Natural killer cell (primary cell): Measurements from ENCODE around the gene BCL2. TPM values are rescaled to one million over a fixed set of nuclear protein-coding genes. Genes with fewer than 3 reads are reported as not detected.

Experiments
- ATAC-seq, 3 donors: fragments of 150-1000 bp in 2 of 3; fragments of 200-7000 bp in 1 of 3; cut with Tn5 transposase; 1 replicate in 1 of 3; 2 replicates in 2 of 3; pipeline ENCODE4 v1.10.0; 2021; ENCODE audit warnings: mild to moderate bottlenecking in 2 of 3, moderate library complexity in 2 of 3
- DNase-seq, 2 donors: peaks; one replicate each; pipeline versions ENCODE4 v3.0.0 to v3.0.0-alpha.2; 2013 to 2021; ENCODE audit warnings: mixed read lengths in 1 of 2
- H3K27ac ChIP-seq: one replicate; pipeline ENCODE4 v1.5.1; 2013; ENCODE audit warnings: mild to moderate bottlenecking, low read length
- H3K27me3 ChIP-seq: one replicate; pipeline ENCODE4 v1.6.1; 2013; ENCODE audit warnings: low read length; ENCODE audit not compliant: control insufficient read depth, insufficient read depth
- H3K36me3 ChIP-seq: one replicate; pipeline ENCODE4 v1.6.1; 2013; ENCODE audit warnings: low read length; ENCODE audit not compliant: control insufficient read depth, insufficient read depth
- H3K4me1 ChIP-seq: one replicate; pipeline ENCODE4 v1.6.1; 2013; ENCODE audit warnings: low read length; ENCODE audit not compliant: control insufficient read depth, insufficient read depth
- H3K4me3 ChIP-seq: one replicate; pipeline ENCODE4 v1.5.1; 2013; ENCODE audit warnings: low read length
- H3K9me3 ChIP-seq: one replicate; pipeline ENCODE4 v1.6.1; 2013; ENCODE audit warnings: low read length; ENCODE audit not compliant: control insufficient read depth, insufficient read depth
- H3K27ac Mint-ChIP-seq, 2 donors: one replicate each; pipeline ENCODE4 v1.8.0; 2022; ENCODE audit warnings: mild to moderate bottlenecking in 2 of 2, mixed read lengths in 2 of 2, moderate library complexity in 1 of 2
- H3K27me3 Mint-ChIP-seq, 2 donors: one replicate each; pipeline ENCODE4 v1.8.0; 2022; ENCODE audit warnings: low read depth in 2 of 2, mixed read lengths in 2 of 2
- H3K36me3 Mint-ChIP-seq: one replicate; pipeline ENCODE4 v1.8.0; 2022; ENCODE audit warnings: mixed read lengths
- H3K4me1 Mint-ChIP-seq, 2 donors: one replicate each; pipeline ENCODE4 v1.8.0; 2022; ENCODE audit warnings: mixed read lengths in 2 of 2
- H3K4me3 Mint-ChIP-seq: one replicate; pipeline ENCODE4 v1.8.0; 2022; ENCODE audit warnings: mild to moderate bottlenecking, moderate library complexity, mixed read lengths
- H3K9me3 Mint-ChIP-seq, 2 donors: one replicate each; pipeline ENCODE4 v1.8.0; 2022; ENCODE audit warnings: mixed read lengths in 2 of 2
- CTCF ChIP-seq: fragments of 200-600 bp; IDR thresholded peaks from one replicate; pipeline ENCODE4 v1.8.0; 2022; ENCODE audit warnings: antibody characterized with exemption
- WGBS: methylation state at CpG from one replicate; pipeline ENCODE4 v1.1.7; 2013; ENCODE audit warnings: missing lambda C conversion rate; ENCODE audit not compliant: insufficient coverage; 5-methylcytosine and 5-hydroxymethylcytosine counted together
- intact Hi-C: fragments of 100-400 bp; cut with micrococcal nuclease; formaldehyde crosslinking; loops from one replicate; pipeline ENCODE4 v1.14.2; 2022
- total RNA-seq, 4 donors: library from RNA; stranded (reverse); fragments of 120-200 nt in 1 of 4; gene quantifications; one replicate each; pipeline versions ENCODE4 v1.2.3 to v1.2.4, GENCODE V29; 2013 to 2022

BCL2 gene
- total RNA-seq, 3 donors from 2014 or later (not counting 1 experiment from before 2014, with no cell fraction given), result 28.2 to 64.2 (median 33.4) TPM

GRCh38 chr18:63158676-63159291 lies 160.8 kb downstream of the BCL2 start:
- no peak for TF ChIP-seq CTCF
- Histone ChIP-seq H3K4me3 (no peak overlapping the region), H3K4me1 (peaks cover 89% of the 10 kb centered on the region), H3K27ac (peak overlapping the region; percentile 97), H3K27me3 (no peaks in the 10 kb centered on the region), H3K9me3 (no peaks in the 10 kb centered on the region), H3K36me3 (no peaks in the 10 kb centered on the region)
- ATAC-seq (no peak), DNase-seq (peak in 1 of 2 donors; percentile 62)
- Mint-ChIP-seq H3K27ac (peak overlapping the region; percentile 93 to 96), H3K36me3 (no peaks in the 10 kb centered on the region), H3K27me3 (no peaks in the 10 kb centered on the region), H3K4me3 (peak overlapping the region; percentile 43), H3K9me3 (peaks cover 0 to 2% of the 10 kb centered on the region in 2 donors), H3K4me1 (peaks cover 77 to 81% of the 10 kb centered on the region in 2 donors)
- WGBS, result 80% methylated on average over 6 of the region's 6 CpGs
- intact Hi-C loops, result no loop called here

- Mint-ChIP-seq H3K36me3 (no peaks in the 10 kb centered on the region), H3K4me1 (peaks cover 70 to 79% of the 10 kb centered on the region in 2 donors), H3K9me3 (peaks cover 0 to 2% of the 10 kb centered on the region in 2 donors), H3K4me3 (peak overlapping the region; percentile 45), H3K27ac (peak overlapping the region; percentile 93 to 96), H3K27me3 (no peaks in the 10 kb centered on the region)
- no peak overlapping the region for H3K4me3 ChIP-seq
- no peaks in the 10 kb centered on the region for H3K27me3 ChIP-seq
- intact Hi-C loops, result no loop called here
- no peaks in the 10 kb centered on the region for H3K9me3 ChIP-seq
- ATAC-seq (no peak), DNase-seq (no peak)
- no peak for TF ChIP-seq CTCF
- WGBS, result 64% methylated on average over 7 of the region's 7 CpGs
- H3K27ac ChIP-seq, result peak overlapping the region; percentile 97
- H3K36me3 ChIP-seq, result no peaks in the 10 kb centered on the region
- H3K4me1 ChIP-seq, result peaks cover 93% of the 10 kb centered on the region
Measured at GRCh38 chr18:63158012-63158631, 161.4 kb downstream of the BCL2 start.

- no peaks in the 10 kb centered on the region for H3K36me3 ChIP-seq
- Mint-ChIP-seq H3K27ac (peak overlapping the region; percentile 96), H3K36me3 (no peaks in the 10 kb centered on the region), H3K9me3 (peaks cover 0 to 2% of the 10 kb centered on the region in 2 donors), H3K4me1 (peaks cover 70 to 79% of the 10 kb centered on the region in 2 donors), H3K4me3 (peak overlapping the region; percentile 45), H3K27me3 (no peaks in the 10 kb centered on the region)
- ATAC-seq (no peak), DNase-seq (peak in 1 of 2 donors; percentile 65)
- H3K4me1 ChIP-seq, result peaks cover 90% of the 10 kb centered on the region
- WGBS, result 59% methylated on average over 15 of the region's 15 CpGs
- peak overlapping the region; percentile 97 for H3K27ac ChIP-seq
- TF ChIP-seq CTCF, result no peak
- no peaks in the 10 kb centered on the region for H3K27me3 ChIP-seq
- no peak overlapping the region for H3K4me3 ChIP-seq
- intact Hi-C loops, result no loop called here
- H3K9me3 ChIP-seq, result no peaks in the 10 kb centered on the region
Measured at GRCh38 chr18:63157293-63158011, 162.1 kb downstream of the BCL2 start.
